ENCODE data around the gene PSORS1C1.
"Not testable (repeated sequence)": the region's sequence is repeated elsewhere in the genome, so short reads cannot be mapped to it uniquely, and the experiment has no call there.

- not testable (repeated sequence) for TF ChIP-seq POLR2A, CTCF, EP300 (IDR thresholded peaks at IDR 0.05)
These were observed 74.6 kb downstream of the PSORS1C1 start for GRCh38 chr6:31189223-31189622.

All from ovary (tissue), 3 donors.